ENCODE data around the gene ZNF750. TPM values are rescaled to one million over a fixed set of nuclear protein-coding genes. Genes with fewer than 3 reads are reported as not detected.

Gene ZNF750
- total RNA-seq, 2 donors from 2014 or later = not detected

DNA sequence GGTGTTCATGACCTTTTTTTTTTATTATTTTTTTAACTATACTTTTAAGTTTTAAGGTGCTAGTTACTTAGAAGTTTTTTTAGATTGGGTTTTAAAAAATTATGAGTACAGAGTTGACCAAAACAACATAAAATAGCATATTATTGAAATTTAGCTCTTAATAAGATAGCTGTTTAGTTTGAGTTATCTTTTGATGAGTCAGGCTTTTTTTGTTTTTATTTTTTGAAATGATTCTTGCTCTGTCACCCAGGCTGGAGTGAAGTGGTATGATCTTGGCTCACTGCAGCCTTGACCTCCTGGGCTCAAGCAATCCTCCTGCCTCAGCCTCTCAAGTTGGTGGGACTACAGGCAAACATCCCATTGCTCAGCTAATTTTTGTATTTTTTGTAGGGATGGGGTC is 13.6 kb downstream of the ZNF750 start:
- Histone ChIP-seq H3K36me3 (peaks cover 10% of the 10 kb centered on the region), H3K9me3 (no peaks in the 10 kb centered on the region), H3K4me3 (no peak overlapping the region), H3K27me3 (no peaks in the 10 kb centered on the region), H3K27ac (no peak overlapping the region), H3K4me1 (no peaks in the 10 kb centered on the region)
- TF ChIP-seq, protein P1, sequence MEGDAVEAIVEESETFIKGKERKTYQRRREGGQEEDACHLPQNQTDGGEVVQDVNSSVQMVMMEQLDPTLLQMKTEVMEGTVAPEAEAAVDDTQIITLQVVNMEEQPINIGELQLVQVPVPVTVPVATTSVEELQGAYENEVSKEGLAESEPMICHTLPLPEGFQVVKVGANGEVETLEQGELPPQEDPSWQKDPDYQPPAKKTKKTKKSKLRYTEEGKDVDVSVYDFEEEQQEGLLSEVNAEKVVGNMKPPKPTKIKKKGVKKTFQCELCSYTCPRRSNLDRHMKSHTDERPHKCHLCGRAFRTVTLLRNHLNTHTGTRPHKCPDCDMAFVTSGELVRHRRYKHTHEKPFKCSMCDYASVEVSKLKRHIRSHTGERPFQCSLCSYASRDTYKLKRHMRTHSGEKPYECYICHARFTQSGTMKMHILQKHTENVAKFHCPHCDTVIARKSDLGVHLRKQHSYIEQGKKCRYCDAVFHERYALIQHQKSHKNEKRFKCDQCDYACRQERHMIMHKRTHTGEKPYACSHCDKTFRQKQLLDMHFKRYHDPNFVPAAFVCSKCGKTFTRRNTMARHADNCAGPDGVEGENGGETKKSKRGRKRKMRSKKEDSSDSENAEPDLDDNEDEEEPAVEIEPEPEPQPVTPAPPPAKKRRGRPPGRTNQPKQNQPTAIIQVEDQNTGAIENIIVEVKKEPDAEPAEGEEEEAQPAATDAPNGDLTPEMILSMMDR (IDR thresholded peaks at IDR 0.05) = no peak
- no peak for DNase-seq (ENCODE audit: low spot score)

DNA sequence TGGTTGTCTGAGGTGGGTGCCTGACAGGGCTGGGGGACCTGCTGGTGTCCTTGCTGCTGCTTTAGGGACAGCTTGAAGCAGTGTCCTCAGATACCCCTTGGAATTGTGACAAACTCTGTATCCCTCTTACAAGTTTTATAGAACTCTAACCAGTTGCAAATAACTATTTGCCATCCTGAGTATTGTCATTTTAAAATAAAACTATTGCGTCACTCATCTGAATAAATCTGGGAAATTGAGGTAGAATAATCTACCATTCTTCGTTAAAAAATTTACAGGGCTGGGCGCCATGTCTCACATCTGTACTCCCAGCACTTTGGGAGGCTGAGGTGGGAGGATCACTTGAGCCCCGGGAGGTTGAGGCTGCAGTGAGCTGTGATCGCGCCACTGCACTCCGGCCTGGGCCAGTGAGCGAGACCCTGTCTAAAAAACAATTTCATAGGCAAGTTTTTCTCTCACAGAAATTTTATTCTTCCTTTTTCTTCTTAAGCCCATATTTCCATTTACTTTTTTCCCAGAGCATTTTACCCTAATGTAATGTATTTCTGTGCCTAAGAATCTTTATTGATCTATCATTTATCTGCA is 14.2 kb downstream of the ZNF750 start:
- Histone ChIP-seq H3K36me3 (peaks cover 10% of the 10 kb centered on the region), H3K27ac (no peak overlapping the region), H3K4me3 (no peak overlapping the region), H3K27me3 (no peaks in the 10 kb centered on the region), H3K4me1 (no peaks in the 10 kb centered on the region), H3K9me3 (peaks cover 0 to 3% of the 10 kb centered on the region in 2 donors)
- no peak for DNase-seq (ENCODE audit: low spot score)
- TF ChIP-seq, protein P1 (IDR thresholded peaks at IDR 0.05) = no peak

DNA sequence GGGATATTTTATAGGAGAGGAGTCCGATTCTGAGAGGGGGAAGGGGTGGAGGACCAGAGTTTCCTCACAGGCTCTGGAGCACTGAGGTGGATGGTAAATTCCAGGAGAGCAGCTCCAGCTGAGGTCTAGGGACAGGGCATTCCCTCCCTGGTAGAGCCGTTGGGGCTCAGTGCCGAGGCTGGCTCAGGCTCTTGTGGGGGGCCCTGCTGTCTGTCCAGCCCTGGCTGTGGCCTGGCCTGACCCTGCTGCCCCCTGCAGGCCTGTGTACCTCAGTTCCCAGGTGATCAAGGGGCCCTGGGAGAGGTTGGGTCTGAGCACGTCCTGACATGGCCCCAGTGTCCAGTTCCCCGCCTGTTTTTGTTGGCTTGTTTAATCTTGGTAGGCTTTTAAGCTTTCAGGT is 16.8 kb downstream of the ZNF750 start:
- H3K27ac ChIP-seq = no peak overlapping the region
- H3K36me3 ChIP-seq = peaks cover 16% of the 10 kb centered on the region

DNA sequence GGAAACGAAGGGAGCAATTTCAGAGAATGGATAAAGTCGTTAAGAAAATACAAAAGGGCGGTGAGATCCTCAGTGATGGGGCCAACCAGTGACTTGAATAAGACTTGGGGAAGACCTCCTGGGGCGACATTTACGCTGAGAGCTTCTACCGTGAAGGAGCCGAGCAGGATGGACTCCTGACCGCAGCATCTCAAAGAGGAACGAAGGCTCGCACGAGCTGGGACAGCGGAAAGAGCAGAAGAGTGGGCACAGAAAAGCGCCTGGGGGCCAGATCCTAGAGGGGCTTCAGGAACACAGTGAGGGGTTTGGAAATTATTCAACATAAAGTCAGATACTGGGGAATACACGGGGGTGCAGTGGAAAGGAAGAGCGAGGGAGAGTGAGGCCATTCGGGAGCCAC is 17.5 kb downstream of the ZNF750 start:
- no peak for DNase-seq (ENCODE audit: low spot score)
- TF ChIP-seq, protein P1 (IDR thresholded peaks at IDR 0.05) = no peak

More for the DNA sequence above, 16.8 kb downstream of the ZNF750 start:
- H3K27me3 ChIP-seq = no peaks in the 10 kb centered on the region
- DNase-seq (ENCODE audit: low spot score) = no peak
- peaks cover 0 to 20% of the 10 kb centered on the region in 2 donors for H3K9me3 ChIP-seq
- H3K4me3 ChIP-seq = no peak overlapping the region
- TF ChIP-seq, protein P1 (IDR thresholded peaks at IDR 0.05) = no peak
- H3K4me1 ChIP-seq = no peaks in the 10 kb centered on the region

DNA sequence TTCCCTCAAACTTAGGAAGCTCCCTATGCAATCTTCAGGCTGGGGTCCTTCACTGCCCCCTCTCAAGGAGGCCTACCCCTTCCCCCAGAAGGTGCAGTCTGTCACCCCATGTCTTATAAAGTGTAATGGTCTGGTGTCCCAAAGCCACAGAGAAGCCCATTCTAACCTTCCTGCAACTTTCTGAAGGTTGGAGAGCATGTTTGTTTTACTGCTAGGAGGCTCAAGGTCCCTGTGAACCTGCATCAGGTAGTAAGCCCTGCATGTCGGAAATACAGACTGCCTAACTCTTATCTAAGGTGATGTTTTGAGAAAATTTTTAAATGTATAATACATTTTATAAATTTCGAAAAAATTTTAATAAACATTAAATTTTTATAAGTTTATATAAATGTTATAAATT is 18.3 kb downstream of the ZNF750 start:
- no peak overlapping the region for H3K27ac ChIP-seq
- TF ChIP-seq, protein P1 (IDR thresholded peaks at IDR 0.05) = no peak
- peaks cover 23% of the 10 kb centered on the region for H3K36me3 ChIP-seq

More for the DNA sequence above, 17.5 kb downstream of the ZNF750 start:
- Histone ChIP-seq H3K36me3 (peaks cover 19% of the 10 kb centered on the region), H3K4me1 (no peaks in the 10 kb centered on the region), H3K4me3 (no peak overlapping the region), H3K27ac (no peak overlapping the region), H3K27me3 (no peaks in the 10 kb centered on the region), H3K9me3 (peaks cover 0 to 20% of the 10 kb centered on the region in 2 donors)

More for the DNA sequence above, 18.3 kb downstream of the ZNF750 start:
- peaks cover 0 to 20% of the 10 kb centered on the region in 2 donors for H3K9me3 ChIP-seq
- H3K4me1 ChIP-seq = no peaks in the 10 kb centered on the region
- H3K27me3 ChIP-seq = no peaks in the 10 kb centered on the region
- DNase-seq (ENCODE audit: low spot score) = no peak
- no peak overlapping the region for H3K4me3 ChIP-seq
